Neural progenitor cell (in vitro differentiated cells): ENCODE measurements around the gene HDDC3. TPM values are rescaled to one million over a fixed set of nuclear protein-coding genes. Genes with fewer than 3 reads are reported as not detected.

Source experiments
- DNase-seq: peaks from one replicate; pipeline ENCODE4 v3.0.0-alpha.2; 2016; ENCODE audit warnings: low spot score
- H2AFZ ChIP-seq: fragments of 200-600 bp; sonication (generic); replicated peaks from 2 replicates; pipeline ENCODE4 v1.6.1; 2016; ENCODE audit warnings: antibody characterized with exemption
- H3F3A ChIP-seq: fragments of 200-600 bp; sonication (generic); 2 replicates; pipeline ENCODE4 v1.6.1; 2016; ENCODE audit warnings: antibody characterized with exemption, low read depth
- H3K27ac ChIP-seq: fragments of 200-600 bp; sonication (generic); 2 replicates; pipeline ENCODE4 v1.5.1; 2016; ENCODE audit warnings: mild to moderate bottlenecking
- H3K27me3 ChIP-seq: fragments of 200-600 bp; sonication (generic); 2 replicates; pipeline ENCODE4 v1.6.1; 2016; ENCODE audit warnings: mild to moderate bottlenecking, moderate library complexity
- H3K36me3 ChIP-seq: fragments of 200-600 bp; sonication (generic); 2 replicates; pipeline ENCODE4 v1.5.1; 2016
- H3K4me1 ChIP-seq: fragments of 200-600 bp; sonication (generic); 2 replicates; pipeline ENCODE4 v1.6.1; 2016; ENCODE audit warnings: mixed run types
- H3K4me2 ChIP-seq: fragments of 200-600 bp; sonication (generic); 2 replicates; pipeline ENCODE4 v1.6.1; 2016
- H3K4me3 ChIP-seq: fragments of 200-600 bp; sonication (generic); 2 replicates; pipeline ENCODE4 v1.5.1; 2016
- H3K79me2 ChIP-seq: fragments of 200-600 bp; sonication (generic); 2 replicates; pipeline ENCODE4 v1.6.1; 2016; ENCODE audit warnings: low read depth
- H3K9ac ChIP-seq: fragments of 200-600 bp; sonication (generic); 2 replicates; pipeline ENCODE4 v1.6.1; 2016
- H3K9me3 ChIP-seq: fragments of 200-600 bp; sonication (generic); 2 replicates; pipeline ENCODE4 v1.5.1; 2016; ENCODE audit warnings: low read depth
- H4K20me1 ChIP-seq: fragments of 200-600 bp; sonication (generic); 2 replicates; pipeline ENCODE4 v1.6.1; 2016; ENCODE audit warnings: low read depth
- H3K27ac Mint-ChIP-seq: 3 replicates; pipeline ENCODE4 v1.8.0; 2021; ENCODE audit warnings: mixed read lengths
- H3K27me3 Mint-ChIP-seq: 2 replicates; pipeline ENCODE4 v1.8.0; 2022; ENCODE audit warnings: low read depth, mild to moderate bottlenecking, inconsistent platforms, moderate library complexity, mixed read lengths; ENCODE audit not compliant: insufficient read depth
- H3K36me3 Mint-ChIP-seq: 3 replicates; pipeline ENCODE4 v1.8.0; 2021; ENCODE audit warnings: mixed read lengths
- H3K4me1 Mint-ChIP-seq: 3 replicates; pipeline ENCODE4 v1.8.0; 2021; ENCODE audit warnings: mixed read lengths
- H3K4me3 Mint-ChIP-seq: 3 replicates; pipeline ENCODE4 v1.8.0; 2021; ENCODE audit warnings: mild to moderate bottlenecking, moderate library complexity, mixed read lengths
- H3K9me3 Mint-ChIP-seq: 3 replicates; pipeline ENCODE4 v1.8.0; 2020; ENCODE audit warnings: mixed read lengths
- EZH2 ChIP-seq: fragments of 200-600 bp; sonication (generic); IDR thresholded peaks from 2 replicates; pipeline ENCODE4 v1.6.1; 2017; ENCODE audit warnings: antibody characterized with exemption, mild to moderate bottlenecking, moderate library complexity
- EZH2phosphoT487 ChIP-seq: fragments of 200-600 bp; sonication (generic); IDR thresholded peaks from 2 replicates; pipeline ENCODE4 v1.6.1; 2017; ENCODE audit warnings: antibody characterized with exemption
- total RNA-seq: library from RNA; depleted of rRNA; stranded (reverse); fragments of >200 nt; gene quantifications from 2 replicates; pipeline ENCODE4 v1.2.3, GENCODE V29; 2015; ENCODE audit warnings: low replicate concordance
- TF ChIP-seq, protein P1 (sequence below): fragments of 200-600 bp; sonication (generic); IDR thresholded peaks from 2 replicates; pipeline ENCODE4 v1.5.1; 2017; ENCODE audit warnings: antibody characterized with exemption, mild to moderate bottlenecking

HDDC3 gene
- total RNA-seq, 1 donor from 2014 or later, result 20.4 TPM

DNA sequence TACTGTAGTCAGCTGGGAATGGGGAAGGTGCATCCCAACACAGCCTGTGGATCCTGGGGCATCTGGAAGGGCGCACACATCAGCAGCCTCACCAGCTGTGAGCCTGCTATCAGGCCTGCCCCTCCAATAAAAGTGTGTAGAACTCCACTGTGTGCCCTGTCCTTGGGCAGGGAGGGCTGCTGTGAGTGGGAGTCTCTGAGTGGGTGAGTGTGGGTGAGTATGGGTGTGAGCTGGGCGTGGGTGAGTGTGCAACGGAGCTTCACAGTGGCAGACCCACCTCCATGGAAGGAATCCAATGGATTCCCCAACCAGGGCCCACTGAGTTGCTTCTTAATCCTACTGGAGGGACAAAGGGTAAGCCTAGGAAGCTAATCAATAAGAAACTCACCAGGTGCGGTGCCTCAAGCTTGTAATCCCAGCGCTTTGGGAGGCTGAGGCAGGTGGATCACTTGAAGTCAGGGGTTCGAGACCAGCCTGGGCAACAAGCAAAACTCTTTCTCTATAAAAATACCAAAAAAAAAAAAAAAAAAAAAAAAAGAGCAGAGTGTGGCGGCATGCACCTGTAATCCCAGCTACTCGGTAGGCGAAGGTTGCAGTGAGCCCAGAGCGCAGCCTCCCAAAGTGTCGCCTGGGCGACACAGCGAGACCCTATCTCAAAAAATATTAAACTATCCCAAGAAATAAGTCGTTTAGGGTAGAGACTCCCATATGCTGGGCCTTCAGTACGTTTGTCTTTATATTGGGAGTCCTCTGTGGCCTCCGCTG, 21.8 kb upstream of the HDDC3 start:
- peaks cover 31% of the 10 kb centered on the region for H3F3A ChIP-seq
- H3K27me3 ChIP-seq, result peaks cover 14% of the 10 kb centered on the region
- Mint-ChIP-seq H3K27me3 (peaks cover 12% of the 10 kb centered on the region), H3K36me3 (peaks cover 15% of the 10 kb centered on the region), H3K27ac (no peak overlapping the region), H3K9me3 (no peaks in the 10 kb centered on the region), H3K4me1 (peaks cover 16% of the 10 kb centered on the region), H3K4me3 (peak overlapping the region; percentile 85)
- H3K4me3 ChIP-seq, result peak overlapping the region; percentile 56
- H3K4me1 ChIP-seq, result peaks cover 12% of the 10 kb centered on the region
- H4K20me1 ChIP-seq, result peaks cover 8% of the 10 kb centered on the region
- peak; percentile 45 for DNase-seq
- H3K79me2 ChIP-seq, result no peaks in the 10 kb centered on the region
- H2AFZ ChIP-seq, result no peak overlapping the region
- no peak overlapping the region for H3K27ac ChIP-seq
- H3K36me3 ChIP-seq, result no peaks in the 10 kb centered on the region
- H3K9me3 ChIP-seq, result no peaks in the 10 kb centered on the region
- peak overlapping the region; percentile 78 for H3K4me2 ChIP-seq
- TF ChIP-seq EZH2phosphoT487, result no peak
- TF ChIP-seq EZH2, result no peak
- TF ChIP-seq, protein P1, sequence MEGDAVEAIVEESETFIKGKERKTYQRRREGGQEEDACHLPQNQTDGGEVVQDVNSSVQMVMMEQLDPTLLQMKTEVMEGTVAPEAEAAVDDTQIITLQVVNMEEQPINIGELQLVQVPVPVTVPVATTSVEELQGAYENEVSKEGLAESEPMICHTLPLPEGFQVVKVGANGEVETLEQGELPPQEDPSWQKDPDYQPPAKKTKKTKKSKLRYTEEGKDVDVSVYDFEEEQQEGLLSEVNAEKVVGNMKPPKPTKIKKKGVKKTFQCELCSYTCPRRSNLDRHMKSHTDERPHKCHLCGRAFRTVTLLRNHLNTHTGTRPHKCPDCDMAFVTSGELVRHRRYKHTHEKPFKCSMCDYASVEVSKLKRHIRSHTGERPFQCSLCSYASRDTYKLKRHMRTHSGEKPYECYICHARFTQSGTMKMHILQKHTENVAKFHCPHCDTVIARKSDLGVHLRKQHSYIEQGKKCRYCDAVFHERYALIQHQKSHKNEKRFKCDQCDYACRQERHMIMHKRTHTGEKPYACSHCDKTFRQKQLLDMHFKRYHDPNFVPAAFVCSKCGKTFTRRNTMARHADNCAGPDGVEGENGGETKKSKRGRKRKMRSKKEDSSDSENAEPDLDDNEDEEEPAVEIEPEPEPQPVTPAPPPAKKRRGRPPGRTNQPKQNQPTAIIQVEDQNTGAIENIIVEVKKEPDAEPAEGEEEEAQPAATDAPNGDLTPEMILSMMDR, result no peak
- no peak overlapping the region for H3K9ac ChIP-seq

DNA sequence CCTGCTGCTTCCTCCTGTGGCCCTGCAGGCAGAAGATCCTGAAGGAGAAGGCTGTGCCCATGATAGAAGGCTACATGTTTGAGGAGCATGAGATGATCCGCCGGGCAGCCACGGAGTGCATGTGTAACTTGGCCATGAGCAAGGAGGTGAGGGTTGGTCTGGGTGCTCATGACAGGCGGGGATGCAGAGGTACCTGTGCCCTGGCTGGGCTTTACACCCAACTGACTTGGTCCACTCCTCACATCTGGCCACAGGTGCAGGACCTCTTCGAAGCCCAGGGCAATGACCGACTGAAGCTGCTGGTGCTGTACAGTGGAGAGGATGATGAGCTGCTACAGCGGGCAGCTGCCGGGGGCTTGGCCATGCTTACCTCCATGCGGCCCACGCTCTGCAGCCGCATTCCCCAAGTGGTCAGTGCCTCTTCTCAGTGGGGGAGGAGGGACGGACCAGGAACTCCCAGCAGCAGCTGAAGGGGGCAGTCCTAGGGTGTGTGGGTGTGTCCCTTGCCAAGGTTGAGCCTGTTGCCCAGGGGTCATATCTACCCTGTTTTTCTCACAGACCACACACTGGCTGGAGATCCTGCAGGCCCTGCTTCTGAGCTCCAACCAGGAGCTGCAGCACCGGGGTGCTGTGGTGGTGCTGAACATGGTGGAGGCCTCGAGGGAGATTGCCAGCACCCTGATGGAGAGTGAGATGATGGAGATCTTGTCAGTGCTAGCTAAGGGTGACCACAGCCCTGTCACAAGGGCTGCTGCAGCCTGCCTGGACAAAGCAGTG, 20.7 kb upstream of the HDDC3 start:
- Mint-ChIP-seq H3K9me3 (no peaks in the 10 kb centered on the region), H3K36me3 (peaks cover 19% of the 10 kb centered on the region), H3K4me1 (peaks cover 16% of the 10 kb centered on the region), H3K27ac (peak overlapping the region; percentile 53), H3K27me3 (peaks cover 17% of the 10 kb centered on the region), H3K4me3 (peak overlapping the region; percentile 66)
- Histone ChIP-seq H2AFZ (no peak overlapping the region), H3K9ac (no peak overlapping the region), H4K20me1 (peaks cover 8% of the 10 kb centered on the region), H3K36me3 (no peaks in the 10 kb centered on the region), H3K4me2 (no peak overlapping the region), H3K27ac (no peak overlapping the region), H3K4me3 (no peak overlapping the region), H3K4me1 (peaks cover 12% of the 10 kb centered on the region), H3K9me3 (no peaks in the 10 kb centered on the region), H3K27me3 (peaks cover 14% of the 10 kb centered on the region), H3F3A (peaks cover 31% of the 10 kb centered on the region), H3K79me2 (no peaks in the 10 kb centered on the region)
- DNase-seq, result no peak
- TF ChIP-seq, protein P1, result no peak
- TF ChIP-seq EZH2 (no peak), EZH2phosphoT487 (no peak)

DNA sequence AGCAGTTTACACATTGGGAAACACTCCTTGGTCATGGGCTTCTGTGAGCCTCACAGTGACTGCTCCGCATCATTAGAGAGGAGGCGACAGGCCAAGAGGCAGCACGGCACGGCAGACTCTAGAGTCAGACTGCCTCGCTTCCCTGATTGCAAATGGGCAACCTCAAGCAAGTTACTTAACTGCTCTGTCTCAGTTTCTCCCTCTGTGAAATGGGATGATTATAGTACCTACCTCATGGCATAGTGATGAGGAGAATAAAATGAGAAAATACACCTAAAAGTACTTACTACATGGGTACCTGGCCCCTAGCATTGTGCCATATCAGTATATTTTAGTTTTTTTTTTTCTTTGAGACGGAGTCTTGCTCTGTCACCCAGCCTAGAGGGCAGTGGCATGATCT, 18.3 kb upstream of the HDDC3 start:
- TF ChIP-seq, protein P1, result no peak
- H3K4me3 ChIP-seq, result no peak overlapping the region
- no peak overlapping the region for H3K9ac ChIP-seq
- H3K9me3 ChIP-seq, result no peaks in the 10 kb centered on the region
- Mint-ChIP-seq H3K4me1 (peaks cover 5% of the 10 kb centered on the region), H3K27me3 (peaks cover 12% of the 10 kb centered on the region), H3K9me3 (no peaks in the 10 kb centered on the region), H3K36me3 (peaks cover 24% of the 10 kb centered on the region), H3K27ac (no peak overlapping the region), H3K4me3 (no peak overlapping the region)
- H3K36me3 ChIP-seq, result no peaks in the 10 kb centered on the region
- peaks cover under 1% of the 10 kb centered on the region for H3K27me3 ChIP-seq
- H3K27ac ChIP-seq, result no peak overlapping the region
- no peak overlapping the region for H3K4me2 ChIP-seq
- DNase-seq, result no peak
- H2AFZ ChIP-seq, result no peak overlapping the region
- H3K79me2 ChIP-seq, result no peaks in the 10 kb centered on the region
- H4K20me1 ChIP-seq, result peaks cover 1% of the 10 kb centered on the region
- H3F3A ChIP-seq, result peaks cover 25% of the 10 kb centered on the region
- H3K4me1 ChIP-seq, result peaks cover under 1% of the 10 kb centered on the region
